Endothelial cell of umbilical vein (primary cell): ENCODE measurements around the gene CTR9. TPM values are rescaled to one million over a fixed set of nuclear protein-coding genes. Genes with fewer than 3 reads are reported as not detected.

ENCODE experiments used
- BruUV-seq: library from RNA; stranded (reverse); fragments of 400-500 nt; replicated peaks from 2 replicates; lab custom pipeline; 2021; lab: Mats Ljungman, UMichigan
- CTCF ChIA-PET: fragments of 300-600, 350-600 bp; sonication (Branson Sonifier 250); formaldehyde crosslinking; loops from one replicate; lab custom pipeline; 2021; ENCODE audit warnings: antibody characterized with exemption, inconsistent platforms; lab: Charles Lee
- POLR2A ChIA-PET: fragments of 300-600, 350-600 bp; sonication (Branson Sonifier 250); formaldehyde crosslinking; loops from one replicate; lab custom pipeline; 2021; ENCODE audit warnings: antibody characterized with exemption, inconsistent platforms; lab: Charles Lee
- DNase-seq: peaks from one replicate; pipeline ENCODE4 v3.0.0-alpha.2; 2011; ENCODE audit warnings: low read depth, low spot score
- FAIRE-seq: peaks from 2 replicates; lab custom pipeline; 2011; peaks lifted over from hg19 to GRCh38; lab: Jason Lieb, UNC
- H2AFZ ChIP-seq: 2 replicates; pipeline ENCODE4 v1.6.0; 2012; ENCODE audit warnings: low read depth, low read length, control low read depth, inconsistent platforms
- H3K27ac ChIP-seq: 2 replicates; pipeline ENCODE4 v1.5.1; 2011; ENCODE audit warnings: low read depth, mild to moderate bottlenecking, control low read depth, low read length, moderate library complexity; ENCODE audit not compliant: insufficient read depth
- H3K27me3 ChIP-seq, 2 experiments: 2 replicates each; pipeline versions ENCODE4 v1.6.0 to v1.6.1; 2011; ENCODE audit warnings: low read length in 2 of 2, mixed read lengths in 1 of 2; ENCODE audit not compliant: control insufficient read depth in 2 of 2, insufficient read depth in 2 of 2
- H3K36me3 ChIP-seq, 2 experiments: 2 replicates in 1 of 2; 3 replicates in 1 of 2; pipeline ENCODE4 v1.5.1; 2011; ENCODE audit warnings: low read length in 2 of 2, mild to moderate bottlenecking in 1 of 2, moderate library complexity in 1 of 2; ENCODE audit not compliant: control insufficient read depth in 2 of 2, insufficient read depth in 2 of 2; ENCODE audit errors: extremely low read depth in 1 of 2
- H3K4me1 ChIP-seq: 3 replicates; pipeline ENCODE4 v1.5.1; 2011; ENCODE audit warnings: mild to moderate bottlenecking, low read length; ENCODE audit not compliant: control insufficient read depth, insufficient read depth; ENCODE audit errors: extremely low read depth
- H3K4me2 ChIP-seq: 2 replicates; pipeline ENCODE4 v1.6.1; 2011; ENCODE audit warnings: low read length, control low read depth, mixed read lengths; ENCODE audit not compliant: insufficient read depth
- H3K4me3 ChIP-seq, 3 experiments: fragments of 200-600 bp in 1 of 3; sonication (generic), shearing (Covaris generic) in 1 of 3; replicated peaks in 1 of 3; 2 replicates each; pipeline ENCODE4 v1.5.1; 2011 to 2016; ENCODE audit warnings: control low read depth in 3 of 3, low read length in 3 of 3, mild to moderate bottlenecking in 2 of 3, inconsistent platforms in 1 of 3, low read depth in 1 of 3, moderate library complexity in 1 of 3; ENCODE audit not compliant: insufficient read depth in 1 of 3
- H3K79me2 ChIP-seq: 2 replicates; pipeline ENCODE4 v1.6.0; 2012; ENCODE audit warnings: low read length, inconsistent platforms; ENCODE audit not compliant: control insufficient read depth, insufficient read depth
- H3K9ac ChIP-seq: replicated peaks from 2 replicates; pipeline ENCODE3; 2011; ENCODE audit warnings: low read length, control low read depth; ENCODE audit not compliant: insufficient read depth; ENCODE audit errors: extremely low read depth
- H3K9me1 ChIP-seq: replicated peaks from 3 replicates; pipeline ENCODE4 v1.6.0; 2011; ENCODE audit warnings: mild to moderate bottlenecking, low read length; ENCODE audit not compliant: control insufficient read depth, insufficient read depth; ENCODE audit errors: extremely low read depth
- H3K9me3 ChIP-seq: replicated peaks from 2 replicates; pipeline ENCODE4 v1.5.1; 2012; ENCODE audit warnings: low read length, inconsistent platforms; ENCODE audit not compliant: control insufficient read depth, insufficient read depth
- H4K20me1 ChIP-seq: replicated peaks from 2 replicates; pipeline ENCODE3; 2011; ENCODE audit warnings: mild to moderate bottlenecking, low read length; ENCODE audit not compliant: control insufficient read depth, insufficient read depth; ENCODE audit errors: extremely low read depth
- CTCF ChIP-seq, 2 donors: IDR thresholded peaks; 1 replicate in 1 of 2; 2 replicates in 1 of 2; pipeline ENCODE4 v1.5.1; 2011; ENCODE audit warnings: low read length in 2 of 2, mild to moderate bottlenecking in 2 of 2, moderate library complexity in 2 of 2, control low read depth in 1 of 2, inconsistent platforms in 1 of 2, low read depth in 1 of 2; ENCODE audit not compliant: insufficient read depth in 1 of 2; ENCODE audit errors: extremely low read depth in 1 of 2
- EZH2 ChIP-seq: IDR thresholded peaks from 2 replicates; pipeline ENCODE4 v1.6.1; 2012; ENCODE audit warnings: borderline replicate concordance, low read depth, mild to moderate bottlenecking, moderate library complexity, low read length, inconsistent platforms; ENCODE audit not compliant: severe bottlenecking
- FOS ChIP-seq: IDR thresholded peaks from 2 replicates; pipeline ENCODE4 v1.6.1; 2011; ENCODE audit warnings: mild to moderate bottlenecking, low read length, moderate library complexity, borderline replicate concordance; ENCODE audit not compliant: insufficient read depth
- GATA2 ChIP-seq: IDR thresholded peaks from 2 replicates; pipeline ENCODE4 v1.7.0; 2011; ENCODE audit warnings: low read depth, mild to moderate bottlenecking, moderate library complexity, mixed read lengths, low read length; ENCODE audit not compliant: insufficient read length, insufficient read depth
- JUN ChIP-seq: IDR thresholded peaks from 2 replicates; pipeline ENCODE4 v1.6.1; 2011; ENCODE audit warnings: borderline replicate concordance, low read depth; ENCODE audit not compliant: insufficient read length, insufficient read depth
- MAX ChIP-seq: IDR thresholded peaks from 2 replicates; pipeline ENCODE4 v1.6.1; 2011; ENCODE audit not compliant: insufficient read depth, insufficient read length
- MYC ChIP-seq: IDR thresholded peaks from one replicate; pipeline ENCODE4 v1.6.1; 2011; ENCODE audit warnings: mild to moderate bottlenecking, low read depth, low read length
- POLR2A ChIP-seq: IDR thresholded peaks from 2 replicates; pipeline ENCODE4 v1.6.1; 2012; ENCODE audit warnings: low read depth, mild to moderate bottlenecking, control low read depth, low read length
- POLR2AphosphoS5 ChIP-seq: IDR thresholded peaks from 2 replicates; pipeline ENCODE4 v1.6.1; 2012; ENCODE audit warnings: low read depth, mild to moderate bottlenecking, control low read depth, low read length, moderate library complexity; ENCODE audit not compliant: insufficient read depth
- dilution Hi-C: fragments of 300-500 bp; cut with MboI; formaldehyde crosslinking; loops from one replicate; pipeline ENCODE4 v1.15.0; 2019; ENCODE audit warnings: low sequenced_read_pairs; ENCODE audit not compliant: extremely low pct_ligation_motif_present
- intact Hi-C: fragments of 100-400 bp; cut with micrococcal nuclease; formaldehyde crosslinking; loops from one replicate; pipeline ENCODE4 v1.10.0; 2022
- polyA plus RNA-seq, 4 experiments: library from polyadenylated mRNA; depleted of rRNA in 3 of 4; stranded (reverse) in 3 of 4; unstranded in 1 of 4; fragments of >200 nt; gene quantifications; 2 replicates each; pipeline versions ENCODE4 v1.2.1 to v1.2.3, GENCODE V29; 2011 to 2012; ENCODE audit warnings: missing spikeins in 1 of 4
- total RNA-seq: library from RNA; stranded (reverse); gene quantifications from 2 replicates; pipeline ENCODE4 v1.2.3, GENCODE V29; 2021

Gene CTR9
- total and polyA plus RNA-seq, 2 donors (not counting 3 experiments of a cell fraction or from before 2014, with no cell fraction given) = 7.5 to 33.2 TPM

GRCh38 chr11:10701982-10702381, 49.1 kb upstream of the CTR9 start:
- CTCF ChIA-PET = interaction anchor here (1.4 kb wide), 1 partner anchor 8 kb away, joined by 4 read pairs; no protein-coding TSS in a partner anchor
- DNase-seq = no peak
- POLR2A ChIA-PET = no interaction called here
- intact Hi-C loops = no loop called here
- peaks cover 3 to 14% of the 10 kb centered on the region in 2 experiments for H3K27me3 ChIP-seq
- no peaks in the 10 kb centered on the region for H3K4me1 ChIP-seq
- no peaks in the 10 kb centered on the region for H3K79me2 ChIP-seq
- H3K9ac ChIP-seq = no peak overlapping the region
- H3K4me2 ChIP-seq = no peak overlapping the region
- no peak for FAIRE-seq
- H3K36me3 ChIP-seq = no peaks in the 10 kb centered on the region
- H3K4me3 ChIP-seq = no peak overlapping the region
- no peaks in the 10 kb centered on the region for H3K9me1 ChIP-seq
- no peak overlapping the region for H2AFZ ChIP-seq
- dilution Hi-C loops = no loop called here
- H3K27ac ChIP-seq = no peak overlapping the region
- no TSS peak for BruUV-seq
- TF ChIP-seq POLR2AphosphoS5 (no peak), EZH2 (no peak), FOS (no peak), MYC (no peak), POLR2A (no peak), MAX (no peak), JUN (no peak), GATA2 (no peak), CTCF (IDR thresholded peaks at IDR 0.05; ENCODE audit: extremely low read depth in 1 of 2, insufficient read depth in 1 of 2, low read depth in 1 of 2, low read length in 2 of 2) (no peak)
- no peaks in the 10 kb centered on the region for H4K20me1 ChIP-seq
- H3K9me3 ChIP-seq = no peaks in the 10 kb centered on the region
